A549 (cell line): Measurements from ENCODE around the gene CDR2.

Experiments
- CTCF ChIP-seq: fragments of >200 bp; sonication (Bioruptor Twin); formaldehyde crosslinking; IDR thresholded peaks from 3 replicates; pipeline ENCODE4 v1.5.1; 2016
- MAX ChIP-seq: IDR thresholded peaks from 2 replicates; pipeline ENCODE4 v1.6.1; 2012
- NR3C1 ChIP-seq: fragments of >200 bp; sonication (Bioruptor Twin); formaldehyde crosslinking; IDR thresholded peaks from 3 replicates; pipeline ENCODE4 v1.6.1; 2017
- PHF8 ChIP-seq: fragments of 200-600 bp; sonication (generic); IDR thresholded peaks from 2 replicates; pipeline ENCODE4 v1.6.1; 2016; ENCODE audit warnings: low read depth, mild to moderate bottlenecking, antibody characterized with exemption, moderate library complexity, borderline replicate concordance
- POLR2A ChIP-seq: IDR thresholded peaks from 2 replicates; pipeline ENCODE4 v1.6.1; 2012; ENCODE audit warnings: mild to moderate bottlenecking, low read length
- RAD21 ChIP-seq, 2 experiments: fragments of >200 bp in 1 of 2; sonication (Bioruptor Twin) in 1 of 2; formaldehyde crosslinking in 1 of 2; IDR thresholded peaks in 1 of 2; conservative IDR thresholded peaks in 1 of 2; 2 replicates in 1 of 2; 3 replicates in 1 of 2; pipeline ENCODE4 v1.6.1; 2012 to 2018; ENCODE audit warnings: inconsistent platforms in 1 of 2
- REST ChIP-seq: fragments of 200-600 bp; sonication (generic); IDR thresholded peaks from 2 replicates; pipeline ENCODE4 v1.6.1; 2016; ENCODE audit warnings: antibody characterized with exemption, mild to moderate bottlenecking, moderate library complexity
- RFX5 ChIP-seq: fragments of 450-650 bp; IDR thresholded peaks from 2 replicates; pipeline ENCODE4 v1.7.1; 2014; ENCODE audit warnings: antibody characterized with exemption, mild to moderate bottlenecking, moderate library complexity
- RNF2 ChIP-seq: fragments of 200-600 bp; sonication (generic); IDR thresholded peaks from 2 replicates; pipeline ENCODE4 v1.6.1; 2016; ENCODE audit warnings: low read depth, mild to moderate bottlenecking, antibody characterized with exemption, moderate library complexity, borderline replicate concordance

- TF ChIP-seq RNF2 (no peak), CTCF (no peak), RFX5 (no peak), PHF8 (no peak), NR3C1 (no peak), MAX (no peak), RAD21 (conservative IDR thresholded peaks at IDR 0.05 in 1 of 2, IDR thresholded peaks at IDR 0.05 in 1 of 2) (no peak), REST (no peak), POLR2A (no peak)
Observed at GRCh38 chr16:22372882-22373661, 1.3 kb downstream of the CDR2 start.
